ENCODE results near the gene TTN. TPM values are rescaled to one million over a fixed set of nuclear protein-coding genes. Genes with fewer than 3 reads are reported as not detected.

Gene TTN
- total RNA-seq, 1 experiment from 2014 or later, result 0.05 TPM

DNA sequence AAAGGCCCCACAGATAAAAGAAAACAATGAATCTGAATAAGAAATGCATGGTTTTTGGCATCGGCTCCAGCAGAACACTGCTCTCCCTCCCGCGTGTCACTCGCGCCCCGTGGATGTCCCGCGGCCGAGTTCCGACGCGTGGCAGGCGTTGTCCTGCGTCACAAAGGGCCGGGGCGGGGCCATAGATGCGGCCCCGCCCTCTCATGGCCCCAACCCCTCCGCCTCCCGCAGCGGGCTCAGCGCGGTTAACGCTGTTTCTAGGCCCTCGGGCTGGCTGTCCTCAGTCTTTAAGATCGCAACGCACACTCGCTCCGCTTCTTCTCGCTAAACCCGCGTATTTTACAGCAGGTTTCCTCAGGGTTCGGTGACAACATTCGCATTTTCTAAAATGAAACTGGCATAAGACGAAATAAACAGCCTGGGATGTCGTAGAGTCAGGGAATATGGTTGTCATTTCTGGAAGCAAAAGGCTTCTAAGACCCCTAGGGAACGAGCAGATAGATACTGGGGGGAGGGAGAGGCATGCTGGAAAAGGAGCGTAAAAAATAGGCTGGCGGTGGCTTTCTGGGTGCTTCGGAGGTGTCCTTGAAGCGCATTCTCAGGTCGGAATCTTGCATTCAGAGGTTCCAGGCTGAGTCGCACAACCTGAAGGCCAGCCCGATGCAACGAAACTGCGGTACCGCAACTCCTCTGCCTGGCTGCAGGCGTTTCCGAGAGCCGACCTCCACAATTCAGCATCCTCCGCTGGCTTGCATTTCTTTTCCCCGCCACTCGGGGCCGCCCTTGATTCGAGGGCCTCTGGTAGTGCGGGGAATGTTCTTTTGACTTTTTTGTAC, 328.6 kb downstream of the TTN start, which contains the start of gene FKBP7:
Gene FKBP7, minus strand, starts transcription at position 162 of the 836 bp plus-strand sequence. Its CDS starts 101 bp downstream, at position 61.
- DNase-seq (ENCODE audit: low read depth, low spot score) (peak; percentile 60), ATAC-seq (peak; percentile 56)
- ChIA-PET POLR2A (no interaction called here), RAD21 (ENCODE audit: low non-redundant PET in 1 of 2, low total read pairs in 2 of 2, uncharacterized antibody in 2 of 2, unreplicated experiment in 2 of 2) (no interaction called here), CTCF (no interaction called here)
- Histone ChIP-seq H3K79me2 (ENCODE audit: insufficient read depth, low read length) (peaks cover 29% of the 10 kb centered on the region), H2AFZ (ENCODE audit: low read depth, low read length, poor library complexity, severe bottlenecking) (peak within 1 kb of the TSS; percentile 100), H3K4me3 (replicated peaks in 1 of 2; ENCODE audit: low read depth in 1 of 2, low read length in 2 of 2) (peak within 1 kb of the TSS; percentile 75 to 92), H3K9me3 (ENCODE audit: control insufficient read depth in 1 of 2, insufficient read depth in 1 of 2, low read depth in 1 of 2, low read length in 2 of 2) (no peaks in the 10 kb centered on the region), H3K36me3 (ENCODE audit: control insufficient read depth in 1 of 2, insufficient read depth in 2 of 2, low read length in 2 of 2) (no peaks in the 10 kb centered on the region), H3K4me2 (ENCODE audit: low read length) (peak within 1 kb of the TSS; percentile 100), H3K9ac (ENCODE audit: low read length) (peak within 1 kb of the TSS; percentile 77), H3K27me3 (ENCODE audit: insufficient read depth, low read length) (no peaks in the 10 kb centered on the region), H3K4me1 (ENCODE audit: control insufficient read depth in 1 of 2, insufficient read depth in 2 of 2, low read length in 2 of 2) (peaks cover 10 to 30% of the 10 kb centered on the region in 2 experiments; a peak in 3 of 4 replicates), H3K9me2 (ENCODE audit: insufficient read depth) (no peaks in the 10 kb centered on the region), H3K27ac (ENCODE audit: low read depth, low read length) (peak within 1 kb of the TSS; percentile 64), H4K20me1 (ENCODE audit: insufficient read depth) (no peaks in the 10 kb centered on the region)
- no TSS peak for BruUV-seq (replicated peaks)
- intact Hi-C loops (cut with micrococcal nuclease), result loop anchor here (1.0 kb wide), 1 partner anchor 27 kb away; the partner anchor contains the start of genes PJVK and PRKRA
- TF ChIP-seq POLR2AphosphoS5 (IDR thresholded peaks at IDR 0.05; ENCODE audit: low read depth, low read length), result peak; percentile 83
- no peak for TF ChIP-seq EGR1 (IDR thresholded peaks at IDR 0.05; ENCODE audit: low read depth)
- TF ChIP-seq, protein P1, sequence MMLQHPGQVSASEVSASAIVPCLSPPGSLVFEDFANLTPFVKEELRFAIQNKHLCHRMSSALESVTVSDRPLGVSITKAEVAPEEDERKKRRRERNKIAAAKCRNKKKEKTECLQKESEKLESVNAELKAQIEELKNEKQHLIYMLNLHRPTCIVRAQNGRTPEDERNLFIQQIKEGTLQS (IDR thresholded peaks at IDR 0.05), result no peak
- no peak for TF ChIP-seq SP1 (IDR thresholded peaks at IDR 0.05; ENCODE audit: low read depth)
- peak; percentile 58 for TF ChIP-seq TCF7L2 (IDR thresholded peaks at IDR 0.05; ENCODE audit: borderline replicate concordance, extremely low read depth, insufficient read depth, insufficient read length)
- TF ChIP-seq, protein P2, sequence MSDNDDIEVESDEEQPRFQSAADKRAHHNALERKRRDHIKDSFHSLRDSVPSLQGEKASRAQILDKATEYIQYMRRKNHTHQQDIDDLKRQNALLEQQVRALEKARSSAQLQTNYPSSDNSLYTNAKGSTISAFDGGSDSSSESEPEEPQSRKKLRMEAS (IDR thresholded peaks at IDR 0.05), result peak; percentile 78; the same call in 1 of the 2 replicates
- peak; percentile 60 for TF ChIP-seq POLR2A (IDR thresholded peaks at IDR 0.05; ENCODE audit: borderline replicate concordance, extremely low read depth, insufficient read depth, insufficient read length)
- no peak for TF ChIP-seq YY1 (IDR thresholded peaks at IDR 0.05; ENCODE audit: extremely low read depth, insufficient replicate concordance, low read depth, low read length)
- TF ChIP-seq ZFX (IDR thresholded peaks at IDR 0.05), result no peak
- no peak for TF ChIP-seq SRF (IDR thresholded peaks at IDR 0.05; ENCODE audit: low read depth)
- peak; percentile 76 for TF ChIP-seq RAD21 (IDR thresholded peaks at IDR 0.05; ENCODE audit: low read depth)
- TF ChIP-seq CEBPB (IDR thresholded peaks at IDR 0.05; ENCODE audit: low read depth), result no peak
- TF ChIP-seq, protein P3, sequence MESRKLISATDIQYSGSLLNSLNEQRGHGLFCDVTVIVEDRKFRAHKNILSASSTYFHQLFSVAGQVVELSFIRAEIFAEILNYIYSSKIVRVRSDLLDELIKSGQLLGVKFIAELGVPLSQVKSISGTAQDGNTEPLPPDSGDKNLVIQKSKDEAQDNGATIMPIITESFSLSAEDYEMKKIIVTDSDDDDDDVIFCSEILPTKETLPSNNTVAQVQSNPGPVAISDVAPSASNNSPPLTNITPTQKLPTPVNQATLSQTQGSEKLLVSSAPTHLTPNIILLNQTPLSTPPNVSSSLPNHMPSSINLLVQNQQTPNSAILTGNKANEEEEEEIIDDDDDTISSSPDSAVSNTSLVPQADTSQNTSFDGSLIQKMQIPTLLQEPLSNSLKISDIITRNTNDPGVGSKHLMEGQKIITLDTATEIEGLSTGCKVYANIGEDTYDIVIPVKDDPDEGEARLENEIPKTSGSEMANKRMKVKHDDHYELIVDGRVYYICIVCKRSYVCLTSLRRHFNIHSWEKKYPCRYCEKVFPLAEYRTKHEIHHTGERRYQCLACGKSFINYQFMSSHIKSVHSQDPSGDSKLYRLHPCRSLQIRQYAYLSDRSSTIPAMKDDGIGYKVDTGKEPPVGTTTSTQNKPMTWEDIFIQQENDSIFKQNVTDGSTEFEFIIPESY (IDR thresholded peaks at IDR 0.05; ENCODE audit: extremely low read depth, insufficient replicate concordance, low read length), result no peak
- TF ChIP-seq, protein P4, sequence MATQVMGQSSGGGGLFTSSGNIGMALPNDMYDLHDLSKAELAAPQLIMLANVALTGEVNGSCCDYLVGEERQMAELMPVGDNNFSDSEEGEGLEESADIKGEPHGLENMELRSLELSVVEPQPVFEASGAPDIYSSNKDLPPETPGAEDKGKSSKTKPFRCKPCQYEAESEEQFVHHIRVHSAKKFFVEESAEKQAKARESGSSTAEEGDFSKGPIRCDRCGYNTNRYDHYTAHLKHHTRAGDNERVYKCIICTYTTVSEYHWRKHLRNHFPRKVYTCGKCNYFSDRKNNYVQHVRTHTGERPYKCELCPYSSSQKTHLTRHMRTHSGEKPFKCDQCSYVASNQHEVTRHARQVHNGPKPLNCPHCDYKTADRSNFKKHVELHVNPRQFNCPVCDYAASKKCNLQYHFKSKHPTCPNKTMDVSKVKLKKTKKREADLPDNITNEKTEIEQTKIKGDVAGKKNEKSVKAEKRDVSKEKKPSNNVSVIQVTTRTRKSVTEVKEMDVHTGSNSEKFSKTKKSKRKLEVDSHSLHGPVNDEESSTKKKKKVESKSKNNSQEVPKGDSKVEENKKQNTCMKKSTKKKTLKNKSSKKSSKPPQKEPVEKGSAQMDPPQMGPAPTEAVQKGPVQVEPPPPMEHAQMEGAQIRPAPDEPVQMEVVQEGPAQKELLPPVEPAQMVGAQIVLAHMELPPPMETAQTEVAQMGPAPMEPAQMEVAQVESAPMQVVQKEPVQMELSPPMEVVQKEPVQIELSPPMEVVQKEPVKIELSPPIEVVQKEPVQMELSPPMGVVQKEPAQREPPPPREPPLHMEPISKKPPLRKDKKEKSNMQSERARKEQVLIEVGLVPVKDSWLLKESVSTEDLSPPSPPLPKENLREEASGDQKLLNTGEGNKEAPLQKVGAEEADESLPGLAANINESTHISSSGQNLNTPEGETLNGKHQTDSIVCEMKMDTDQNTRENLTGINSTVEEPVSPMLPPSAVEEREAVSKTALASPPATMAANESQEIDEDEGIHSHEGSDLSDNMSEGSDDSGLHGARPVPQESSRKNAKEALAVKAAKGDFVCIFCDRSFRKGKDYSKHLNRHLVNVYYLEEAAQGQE (IDR thresholded peaks at IDR 0.05; ENCODE audit: low read depth), result no peak
- TF ChIP-seq, protein P5, sequence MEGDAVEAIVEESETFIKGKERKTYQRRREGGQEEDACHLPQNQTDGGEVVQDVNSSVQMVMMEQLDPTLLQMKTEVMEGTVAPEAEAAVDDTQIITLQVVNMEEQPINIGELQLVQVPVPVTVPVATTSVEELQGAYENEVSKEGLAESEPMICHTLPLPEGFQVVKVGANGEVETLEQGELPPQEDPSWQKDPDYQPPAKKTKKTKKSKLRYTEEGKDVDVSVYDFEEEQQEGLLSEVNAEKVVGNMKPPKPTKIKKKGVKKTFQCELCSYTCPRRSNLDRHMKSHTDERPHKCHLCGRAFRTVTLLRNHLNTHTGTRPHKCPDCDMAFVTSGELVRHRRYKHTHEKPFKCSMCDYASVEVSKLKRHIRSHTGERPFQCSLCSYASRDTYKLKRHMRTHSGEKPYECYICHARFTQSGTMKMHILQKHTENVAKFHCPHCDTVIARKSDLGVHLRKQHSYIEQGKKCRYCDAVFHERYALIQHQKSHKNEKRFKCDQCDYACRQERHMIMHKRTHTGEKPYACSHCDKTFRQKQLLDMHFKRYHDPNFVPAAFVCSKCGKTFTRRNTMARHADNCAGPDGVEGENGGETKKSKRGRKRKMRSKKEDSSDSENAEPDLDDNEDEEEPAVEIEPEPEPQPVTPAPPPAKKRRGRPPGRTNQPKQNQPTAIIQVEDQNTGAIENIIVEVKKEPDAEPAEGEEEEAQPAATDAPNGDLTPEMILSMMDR (IDR thresholded peaks at IDR 0.05 in 2 of 3, conservative IDR thresholded peaks at IDR 0.05 in 1 of 3; ENCODE audit: borderline replicate concordance in 1 of 3, insufficient read depth in 1 of 3, low read depth in 2 of 3, low read length in 2 of 3), result peak; percentile 55 to 77 (median 68); a peak in 5 of 6 replicates
- TF ChIP-seq ELF1 (IDR thresholded peaks at IDR 0.05; ENCODE audit: borderline replicate concordance, low read depth), result no peak
- TF ChIP-seq ZNF274 (IDR thresholded peaks at IDR 0.05; ENCODE audit: low read depth, low read length), result no peak
- no peak for TF ChIP-seq EZH2phosphoT487 (IDR thresholded peaks at IDR 0.05; ENCODE audit: borderline replicate concordance)

All from HCT116 (cell line).